ENCODE data around the gene GH1.

- TF ChIP-seq EGR1 (IDR thresholded peaks at IDR 0.05; ENCODE audit: low read depth in 2 of 2) (no peak), CTCF (IDR thresholded peaks at IDR 0.05; ENCODE audit: low read depth, low read length, missing input control) (no peak), NR2F2 (IDR thresholded peaks at IDR 0.05) (no peak)
Measured at GRCh38 chr17:63918305-63918704, 334 bp downstream of the GH1 start.
